ENCODE results near the gene SUGCT. TPM values are rescaled to one million over a fixed set of nuclear protein-coding genes. Genes with fewer than 3 reads are reported as not detected.

The SUGCT gene
- total and polyA plus RNA-seq, 2 of the 8 experiments (the other 6 are each of a cell fraction or from before 2014, with no cell fraction given) = 2.8 to 5.4 TPM

GRCh38 chr7:40470817-40471216 lies 336.0 kb downstream of the SUGCT start:
- H2AK5ac ChIP-seq (ENCODE audit: low read depth, low read length) = no peak overlapping the region
- no peak for DNase-seq (ENCODE audit: low read depth in 1 of 2, low spot score in 2 of 2)
- H3K36me3 ChIP-seq (ENCODE audit: control insufficient read depth in 2 of 4, insufficient read depth in 4 of 4, low read length in 3 of 4) = no peaks in the 10 kb centered on the region
- H2BK20ac ChIP-seq (ENCODE audit: low read length) = no peak overlapping the region
- no peaks in the 10 kb centered on the region for H3K9me3 ChIP-seq (ENCODE audit: insufficient read depth in 2 of 2, low read depth in 1 of 2, low read length in 1 of 2)
- no peak overlapping the region for H3K14ac ChIP-seq (ENCODE audit: insufficient read length)
- no peaks in the 10 kb centered on the region for H3K79me1 ChIP-seq (ENCODE audit: low read depth, low read length)
- FAIRE-seq = no peak
- H3K9ac ChIP-seq (replicated peaks in 1 of 4; ENCODE audit: extremely low read depth in 1 of 4, low read depth in 3 of 4, low read length in 3 of 4) = no peak overlapping the region
- H3K56ac ChIP-seq (replicated peaks; ENCODE audit: insufficient read length, low read depth, low read length) = no peak overlapping the region
- no peak overlapping the region for H2BK5ac ChIP-seq (ENCODE audit: low read depth, low read length)
- no peak overlapping the region for H3K4ac ChIP-seq (replicated peaks; ENCODE audit: insufficient read length, low read depth, low read length)
- CTCF ChIA-PET (ENCODE audit: partially characterized antibody) = no interaction called here
- no peak overlapping the region for H2BK15ac ChIP-seq (ENCODE audit: low read length)
- 85% methylated on average over 1 of the region's 1 CpG; no CpG with 5 or more reads in 1 of the 2 experiments for WGBS, 2 experiments (ENCODE audit: extremely low coverage in 1 of 2, insufficient coverage in 1 of 2, insufficient read length in 1 of 2, insufficient replicate concordance in 2 of 2, low coverage in 1 of 2, low lambda C conversion rate in 2 of 2, missing lambda C conversion rate in 1 of 2)
- no peak overlapping the region for H3K27ac ChIP-seq (ENCODE audit: low read depth, low read length)
- H3K79me2 ChIP-seq (ENCODE audit: control insufficient read depth in 1 of 2, insufficient read depth in 2 of 2, low read length in 2 of 2) = no peaks in the 10 kb centered on the region
- H2BK12ac ChIP-seq (ENCODE audit: low read depth, low read length) = no peak overlapping the region
- no peak overlapping the region for H3K4me2 ChIP-seq (ENCODE audit: insufficient read depth in 1 of 2, low read depth in 2 of 2, low read length in 2 of 2)
- H2AFZ ChIP-seq (ENCODE audit: low read length) = no peak overlapping the region
- H4K91ac ChIP-seq (replicated peaks; ENCODE audit: insufficient read length, low read length) = no peak overlapping the region
- TF ChIP-seq MAFK (IDR thresholded peaks at IDR 0.05; ENCODE audit: low read depth, low read length) (no peak), BCL11A (IDR thresholded peaks at IDR 0.05; ENCODE audit: low read depth in 2 of 2, low read length in 2 of 2) (no peak), SUZ12 (IDR thresholded peaks at IDR 0.05; ENCODE audit: low read length) (no peak), TCF12 (IDR thresholded peaks at IDR 0.05; ENCODE audit: low read depth, low read length) (no peak), RNF2 (IDR thresholded peaks at IDR 0.05; ENCODE audit: borderline replicate concordance, low read depth, low read length, missing control alignments, poor library complexity, severe bottlenecking) (no peak), NRF1 (IDR thresholded peaks at IDR 0.05; ENCODE audit: low read depth, low read length) (no peak), MAX (IDR thresholded peaks at IDR 0.05) (no peak)
- H3K23me2 ChIP-seq (ENCODE audit: low read depth, low read length) = no peaks in the 10 kb centered on the region
- no peak overlapping the region for H3K18ac ChIP-seq (ENCODE audit: extremely low read depth, low read length)
- H3K4me1 ChIP-seq (replicated peaks in 1 of 4; ENCODE audit: control insufficient read depth in 3 of 4, insufficient read depth in 4 of 4, low read length in 3 of 4) = no peaks in the 10 kb centered on the region
- no peak overlapping the region for H2BK120ac ChIP-seq (replicated peaks; ENCODE audit: low read depth, low read length)
- no peak overlapping the region for H3K4me3 ChIP-seq (ENCODE audit: extremely low read depth in 1 of 4, insufficient read depth in 2 of 4, low read depth in 3 of 4, low read length in 4 of 4)
- H4K20me1 ChIP-seq (replicated peaks in 1 of 2; ENCODE audit: control insufficient read depth in 1 of 2, insufficient read depth in 2 of 2, low read length in 2 of 2) = no peaks in the 10 kb centered on the region
- H3K23ac ChIP-seq (ENCODE audit: insufficient read length) = no peak overlapping the region
- H3K27me3 ChIP-seq (replicated peaks in 1 of 4; ENCODE audit: control insufficient read depth in 3 of 4, extremely low read depth in 1 of 4, insufficient read depth in 3 of 4, low read length in 3 of 4) = no peaks in the 10 kb centered on the region
- POLR2A ChIA-PET (ENCODE audit: partially characterized antibody) = no interaction called here
- no peak overlapping the region for H4K5ac ChIP-seq (ENCODE audit: insufficient read length, low read depth, low read length)
- no peak overlapping the region for H4K8ac ChIP-seq (ENCODE audit: extremely low read depth, insufficient read depth, low read length)
